Keratinocyte (primary cell): Measurements from ENCODE around the gene MED12L.

Experiments
- CTCF ChIP-seq, 3 experiments: IDR thresholded peaks in 1 of 3; conservative IDR thresholded peaks in 1 of 3; optimal IDR thresholded peaks in 1 of 3; 2 replicates in 2 of 3; 3 replicates in 1 of 3; pipeline versions ENCODE3 to v1.5.1; 2011; ENCODE audit warnings: low read length in 3 of 3, mild to moderate bottlenecking in 3 of 3, moderate library complexity in 2 of 3, control low read depth in 1 of 3, inconsistent platforms in 1 of 3; ENCODE audit not compliant: insufficient read depth in 2 of 3; ENCODE audit errors: extremely low read depth in 1 of 3
- EZH2 ChIP-seq: IDR thresholded peaks from one replicate; pipeline ENCODE4 v1.6.1; 2012; ENCODE audit warnings: inconsistent platforms, mild to moderate bottlenecking, low read length, moderate library complexity

DNA sequence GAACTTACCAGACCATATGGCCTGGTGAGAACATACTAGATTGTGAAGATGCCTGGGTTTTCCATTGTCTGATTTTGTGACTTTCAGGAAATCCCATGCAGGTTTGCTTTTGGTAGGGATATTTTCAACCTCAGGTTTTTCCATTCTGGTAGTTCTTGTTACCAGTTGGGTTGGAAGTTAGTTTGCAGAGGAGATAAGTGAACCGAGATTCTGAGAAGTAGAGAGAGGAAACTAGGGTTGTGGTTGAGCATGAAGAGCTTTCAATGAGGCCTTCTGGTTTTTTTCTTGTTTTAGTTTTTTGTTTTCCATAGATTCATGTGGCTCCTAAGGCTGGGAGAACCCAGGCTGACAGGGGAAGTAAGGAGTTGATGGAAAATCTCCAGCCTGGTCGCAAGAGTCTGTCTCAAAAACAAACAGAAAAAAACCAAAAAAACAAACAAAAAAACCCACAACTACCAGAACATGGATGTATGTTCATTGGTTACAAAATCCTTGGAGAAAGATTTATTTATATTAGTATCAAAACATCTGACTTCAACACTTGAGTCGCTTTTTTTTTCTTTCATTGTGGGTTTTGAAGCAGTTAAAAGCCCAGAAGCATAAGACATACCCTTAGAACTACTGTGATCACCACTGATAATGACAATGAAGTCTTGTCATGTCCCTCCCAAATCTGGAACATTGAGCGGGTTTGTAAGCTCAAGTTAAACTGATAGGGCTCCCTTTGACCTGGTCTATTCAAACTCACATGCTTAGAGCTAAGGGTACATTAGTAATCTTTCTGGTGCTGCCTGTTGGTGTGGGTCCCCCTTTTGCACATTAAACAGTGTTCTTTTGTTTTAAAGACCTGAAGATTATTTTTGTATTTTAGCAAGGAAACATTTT is 114.3 kb downstream of the MED12L start:
- no peak for TF ChIP-seq CTCF (optimal IDR thresholded peaks at IDR 0.05 in 1 of 3, IDR thresholded peaks at IDR 0.05 in 1 of 3, conservative IDR thresholded peaks at IDR 0.05 in 1 of 3; ENCODE audit: extremely low read depth in 1 of 3, insufficient read depth in 2 of 3, low read length in 3 of 3)
- TF ChIP-seq EZH2, result no peak
